ENCODE measurements around the gene KIAA1328. TPM values are rescaled to one million over a fixed set of nuclear protein-coding genes. Genes with fewer than 3 reads are reported as not detected.

Gene KIAA1328
- total RNA-seq, 1 donor from 2014 or later, result 10.7 TPM

- no peak for TF ChIP-seq CTCF (IDR thresholded peaks at IDR 0.05)
- H3K4me1 Mint-ChIP-seq (ENCODE audit: unreplicated experiment), result no peaks in the 10 kb centered on the region
- no peaks in the 10 kb centered on the region for H3K9me3 Mint-ChIP-seq (ENCODE audit: unreplicated experiment)
- H3K27me3 Mint-ChIP-seq (ENCODE audit: unreplicated experiment), result no peaks in the 10 kb centered on the region
- H3K4me3 Mint-ChIP-seq (ENCODE audit: unreplicated experiment), result no peak overlapping the region
- peaks cover 5% of the 10 kb centered on the region for H3K36me3 Mint-ChIP-seq (ENCODE audit: unreplicated experiment)
- no peak overlapping the region for H3K27ac Mint-ChIP-seq (ENCODE audit: unreplicated experiment)
- no peak for DNase-seq (ENCODE audit: extremely low spot score, unreplicated experiment)
Observed at GRCh38 chr18:37175727-37176620, 347.0 kb downstream of the KIAA1328 start.

- no peaks in the 10 kb centered on the region for H3K27me3 Mint-ChIP-seq (ENCODE audit: unreplicated experiment)
- H3K9me3 Mint-ChIP-seq (ENCODE audit: unreplicated experiment), result no peaks in the 10 kb centered on the region
- H3K4me3 Mint-ChIP-seq (ENCODE audit: unreplicated experiment), result no peak overlapping the region
- TF ChIP-seq CTCF (IDR thresholded peaks at IDR 0.05), result no peak
- no peak overlapping the region for H3K27ac Mint-ChIP-seq (ENCODE audit: unreplicated experiment)
- H3K36me3 Mint-ChIP-seq (ENCODE audit: unreplicated experiment), result peaks cover 5% of the 10 kb centered on the region
- no peaks in the 10 kb centered on the region for H3K4me1 Mint-ChIP-seq (ENCODE audit: unreplicated experiment)
- DNase-seq (ENCODE audit: extremely low spot score, unreplicated experiment), result no peak
Observed at GRCh38 chr18:37176621-37176934, 347.7 kb downstream of the KIAA1328 start.

- Mint-ChIP-seq H3K36me3 (ENCODE audit: unreplicated experiment) (peaks cover 3% of the 10 kb centered on the region), H3K27ac (ENCODE audit: unreplicated experiment) (no peak overlapping the region), H3K4me1 (ENCODE audit: unreplicated experiment) (no peaks in the 10 kb centered on the region), H3K27me3 (ENCODE audit: unreplicated experiment) (no peaks in the 10 kb centered on the region), H3K9me3 (ENCODE audit: unreplicated experiment) (no peaks in the 10 kb centered on the region), H3K4me3 (ENCODE audit: unreplicated experiment) (no peak overlapping the region)
- TF ChIP-seq CTCF (IDR thresholded peaks at IDR 0.05), result no peak
- DNase-seq (ENCODE audit: extremely low spot score, unreplicated experiment), result no peak
Observed at GRCh38 chr18:37179384-37179783, 350.5 kb downstream of the KIAA1328 start.

- no peaks in the 10 kb centered on the region for H3K4me1 Mint-ChIP-seq (ENCODE audit: unreplicated experiment)
- no peak overlapping the region for H3K4me3 Mint-ChIP-seq (ENCODE audit: unreplicated experiment)
- DNase-seq (ENCODE audit: extremely low spot score, unreplicated experiment), result no peak
- H3K36me3 Mint-ChIP-seq (ENCODE audit: unreplicated experiment), result peaks cover 3% of the 10 kb centered on the region
- H3K27me3 Mint-ChIP-seq (ENCODE audit: unreplicated experiment), result no peaks in the 10 kb centered on the region
- TF ChIP-seq CTCF (IDR thresholded peaks at IDR 0.05), result no peak
- no peak overlapping the region for H3K27ac Mint-ChIP-seq (ENCODE audit: unreplicated experiment)
- no peaks in the 10 kb centered on the region for H3K9me3 Mint-ChIP-seq (ENCODE audit: unreplicated experiment)
Observed at GRCh38 chr18:37180086-37180485, 351.2 kb downstream of the KIAA1328 start.

- DNase-seq (ENCODE audit: extremely low spot score, unreplicated experiment), result no peak
- Mint-ChIP-seq H3K4me3 (ENCODE audit: unreplicated experiment) (no peak overlapping the region), H3K27me3 (ENCODE audit: unreplicated experiment) (no peaks in the 10 kb centered on the region), H3K27ac (ENCODE audit: unreplicated experiment) (no peak overlapping the region), H3K9me3 (ENCODE audit: unreplicated experiment) (no peaks in the 10 kb centered on the region), H3K36me3 (ENCODE audit: unreplicated experiment) (no peaks in the 10 kb centered on the region), H3K4me1 (ENCODE audit: unreplicated experiment) (no peaks in the 10 kb centered on the region)
- no peak for TF ChIP-seq CTCF (IDR thresholded peaks at IDR 0.05)
Observed at GRCh38 chr18:37182340-37183135, 353.6 kb downstream of the KIAA1328 start.
